HCT116 (cell line): ENCODE data around the gene SAMD14. TPM values are rescaled to one million over a fixed set of nuclear protein-coding genes. Genes with fewer than 3 reads are reported as not detected.

Experiments
- ATAC-seq: fragments of 200-7000 bp; cut with Tn5 transposase; 2 replicates; pipeline ENCODE4 v1.9.1; 2020; ENCODE audit warnings: mild to moderate bottlenecking, moderate library complexity
- BruUV-seq: library from RNA; stranded (reverse); fragments of 400-500 nt; replicated peaks from 2 replicates; lab custom pipeline; 2021; lab: Mats Ljungman, UMichigan
- CTCF ChIA-PET: fragments of 300-600 bp; sonication (Branson Sonifier 250); formaldehyde crosslinking; loops from one replicate; lab custom pipeline; 2021; ENCODE audit warnings: antibody characterized with exemption; lab: Charles Lee
- POLR2A ChIA-PET: fragments of 300-600, 350-600 bp; sonication (Branson Sonifier 250); formaldehyde crosslinking; loops from one replicate; lab custom pipeline; 2021; ENCODE audit warnings: antibody characterized with exemption; lab: Charles Lee
- RAD21 ChIA-PET, 2 experiments: fragments of 300-600 bp; sonication (Branson Sonifier 250); formaldehyde crosslinking; loops; one replicate each; lab custom pipeline; 2023; ENCODE audit warnings: low total read pairs in 2 of 2; ENCODE audit not compliant: uncharacterized antibody in 2 of 2, unreplicated experiment in 2 of 2, low non-redundant PET in 1 of 2; lab: Charles Lee
- DNase-seq: peaks from one replicate; pipeline ENCODE4 v3.0.0-alpha.2; 2010; ENCODE audit warnings: low read depth, low spot score
- H2AFZ ChIP-seq: fragments of 200-600 bp; shearing (Covaris generic), sonication (generic); 2 replicates; pipeline ENCODE4 v1.6.1; 2017; ENCODE audit warnings: low read depth, mixed run types, mixed read lengths, antibody characterized with exemption, low read length; ENCODE audit not compliant: poor library complexity, severe bottlenecking
- H3K27ac ChIP-seq: 2 replicates; pipeline ENCODE4 v1.5.1; 2012; ENCODE audit warnings: low read depth, low read length
- H3K27me3 ChIP-seq: fragments of 200-600 bp; sonication (generic); 2 replicates; pipeline ENCODE4 v1.6.1; 2016; ENCODE audit warnings: mixed run types, low read length, mixed read lengths; ENCODE audit not compliant: insufficient read depth
- H3K36me3 ChIP-seq, 2 experiments: fragments of 200-500 bp in 1 of 2; fragments of 200-600 bp in 1 of 2; sonication (Bioruptor generic) in 1 of 2; sonication (generic) in 1 of 2; 2 replicates each; pipeline versions ENCODE4 v1.5.1 to v1.6.1; 2014 to 2016; ENCODE audit warnings: low read length in 2 of 2, inconsistent platforms in 1 of 2, mixed read lengths in 1 of 2, mixed run types in 1 of 2; ENCODE audit not compliant: insufficient read depth in 2 of 2, control insufficient read depth in 1 of 2
- H3K4me1 ChIP-seq, 2 experiments: fragments of 200-600 bp in 1 of 2; sonication (generic) in 1 of 2; 2 replicates each; pipeline versions ENCODE4 v1.5.1 to v1.6.1; 2012 to 2017; ENCODE audit warnings: low read length in 2 of 2, inconsistent platforms in 1 of 2, mild to moderate bottlenecking in 1 of 2, mixed read lengths in 1 of 2, mixed run types in 1 of 2, moderate library complexity in 1 of 2; ENCODE audit not compliant: insufficient read depth in 2 of 2, control insufficient read depth in 1 of 2
- H3K4me2 ChIP-seq: fragments of 200-600 bp; sonication (generic); 2 replicates; pipeline ENCODE4 v1.6.1; 2017; ENCODE audit warnings: mixed run types, low read length, mixed read lengths
- H3K4me3 ChIP-seq, 2 experiments: fragments of 200-600 bp in 1 of 2; sonication (generic) in 1 of 2; replicated peaks in 1 of 2; 2 replicates each; pipeline ENCODE4 v1.5.1; 2011 to 2016; ENCODE audit warnings: low read length in 2 of 2, control low read depth in 1 of 2, low read depth in 1 of 2, mild to moderate bottlenecking in 1 of 2, mixed read lengths in 1 of 2, mixed run types in 1 of 2
- H3K79me2 ChIP-seq: fragments of 200-600 bp; sonication (generic); 2 replicates; pipeline ENCODE4 v1.6.1; 2017; ENCODE audit warnings: mild to moderate bottlenecking, mixed run types, low read length, moderate library complexity, mixed read lengths; ENCODE audit not compliant: insufficient read depth
- H3K9ac ChIP-seq: fragments of 200-600 bp; sonication (generic); 2 replicates; pipeline ENCODE4 v1.6.1; 2016; ENCODE audit warnings: low read length, mixed read lengths
- H3K9me2 ChIP-seq: fragments of 200-600 bp; sonication (generic), shearing (Covaris generic); 2 replicates; pipeline ENCODE4 v1.6.1; 2017; ENCODE audit warnings: mixed run types, mild to moderate bottlenecking, moderate library complexity; ENCODE audit not compliant: insufficient read depth
- H3K9me3 ChIP-seq, 2 experiments: fragments of 200-500 bp in 1 of 2; fragments of 200-600 bp in 1 of 2; sonication (Bioruptor generic) in 1 of 2; sonication (generic) in 1 of 2; 2 replicates each; pipeline ENCODE4 v1.6.1; 2014 to 2017; ENCODE audit warnings: low read length in 2 of 2, mixed read lengths in 2 of 2, inconsistent platforms in 1 of 2, low read depth in 1 of 2, mild to moderate bottlenecking in 1 of 2, mixed run types in 1 of 2, moderate library complexity in 1 of 2; ENCODE audit not compliant: control insufficient read depth in 1 of 2, insufficient read depth in 1 of 2
- H4K20me1 ChIP-seq: fragments of 200-600 bp; sonication (generic), shearing (Covaris generic); 2 replicates; pipeline ENCODE4 v1.6.1; 2017; ENCODE audit warnings: mixed run types, mild to moderate bottlenecking, moderate library complexity; ENCODE audit not compliant: insufficient read depth
- CBX3 ChIP-seq: IDR thresholded peaks from 2 replicates; pipeline ENCODE4 v1.6.1; 2012; ENCODE audit warnings: low read depth
- CTCF ChIP-seq, 3 experiments: fragments of 200-600 bp in 1 of 3; sonication (generic) in 1 of 3; IDR thresholded peaks in 2 of 3; conservative IDR thresholded peaks in 1 of 3; 2 replicates each; pipeline ENCODE4 v1.5.1; 2012 to 2017; ENCODE audit warnings: low read depth in 2 of 3, low read length in 2 of 3, antibody characterized with exemption in 1 of 3, borderline replicate concordance in 1 of 3, control low read depth in 1 of 3, mild to moderate bottlenecking in 1 of 3, mixed read lengths in 1 of 3, mixed run types in 1 of 3, moderate library complexity in 1 of 3; ENCODE audit not compliant: insufficient read depth in 1 of 3
- EZH2 ChIP-seq: fragments of 200-600 bp; sonication (generic); IDR thresholded peaks from 2 replicates; pipeline ENCODE4 v1.6.1; 2017; ENCODE audit warnings: antibody characterized with exemption, mixed run types
- POLR2AphosphoS5 ChIP-seq: IDR thresholded peaks from 2 replicates; pipeline ENCODE4 v1.6.1; 2011; ENCODE audit warnings: mild to moderate bottlenecking, low read depth, low read length, moderate library complexity
- SIN3A ChIP-seq: IDR thresholded peaks from 2 replicates; pipeline ENCODE4 v1.6.1; 2012; ENCODE audit warnings: low read depth
- SP1 ChIP-seq: IDR thresholded peaks from 2 replicates; pipeline ENCODE4 v1.6.1; 2012; ENCODE audit warnings: low read depth
- SRF ChIP-seq: IDR thresholded peaks from 2 replicates; pipeline ENCODE4 v1.6.1; 2012; ENCODE audit warnings: low read depth
- TCF7L2 ChIP-seq: IDR thresholded peaks from 2 replicates; pipeline ENCODE4 v1.7.0; 2011; ENCODE audit warnings: borderline replicate concordance, inconsistent platforms; ENCODE audit not compliant: insufficient read depth, insufficient read length; ENCODE audit errors: extremely low read depth
- ZBTB33 ChIP-seq: IDR thresholded peaks from 2 replicates; pipeline ENCODE4 v1.6.1; 2011; ENCODE audit warnings: mild to moderate bottlenecking, low read length, moderate library complexity; ENCODE audit not compliant: insufficient replicate concordance; ENCODE audit errors: extremely low read depth
- intact Hi-C: fragments of 100-400 bp; cut with micrococcal nuclease; formaldehyde crosslinking; loops from 2 replicates; pipeline ENCODE4 v1.10.0; 2022
- total RNA-seq: library from RNA; stranded (reverse); gene quantifications from one replicate; pipeline ENCODE4 v1.2.1, GENCODE V29; 2021; ENCODE audit not compliant: unreplicated experiment

SAMD14 gene
- total RNA-seq, 1 experiment from 2014 or later = 1.5 TPM

- ChIA-PET POLR2A (interaction anchor here (0.6 kb wide), 1 partner anchor 870 kb away, joined by 3 read pairs; no protein-coding TSS in a partner anchor), CTCF (interaction anchor here (0.6 to 1.5 kb wide), 4 partner anchors 14 to 719 kb away, joined by 3 to 6 read pairs (median 3); no protein-coding TSS in a partner anchor), RAD21 (no interaction called here)
- Histone ChIP-seq H3K9me3 (no peaks in the 10 kb centered on the region), H3K27ac (peak overlapping the region; percentile 89), H3K79me2 (peaks cover 18% of the 10 kb centered on the region), H4K20me1 (no peaks in the 10 kb centered on the region), H2AFZ (no peak overlapping the region), H3K36me3 (no peaks in the 10 kb centered on the region), H3K27me3 (no peaks in the 10 kb centered on the region), H3K4me3 (no peak overlapping the region), H3K9ac (peak overlapping the region; percentile 20; the same call in 1 of the 2 replicates), H3K9me2 (no peaks in the 10 kb centered on the region), H3K4me1 (peaks cover 33 to 48% of the 10 kb centered on the region in 2 experiments), H3K4me2 (peak overlapping the region; percentile 92)
- TF ChIP-seq SP1 = peak; percentile 22; the same call in 1 of the 2 replicates
- no peak for TF ChIP-seq EZH2
- intact Hi-C loops = no loop called here
- no TSS peak for BruUV-seq
- DNase-seq (no peak), ATAC-seq (no peak)
Observed at GRCh38 chr17:50153650-50154575, 24.0 kb upstream of the SAMD14 start.

GRCh38 chr17:50152736-50153135 is 22.8 kb upstream of the SAMD14 start:
- H3K36me3 ChIP-seq = peaks cover 0 to 2% of the 10 kb centered on the region in 2 experiments; a peak in 1 of 4 replicates
- H3K79me2 ChIP-seq = peaks cover 30% of the 10 kb centered on the region
- H3K4me1 ChIP-seq = peaks cover 40 to 59% of the 10 kb centered on the region in 2 experiments
- H3K9me3 ChIP-seq = no peaks in the 10 kb centered on the region
- peak overlapping the region; percentile 76 to 97 for H3K4me3 ChIP-seq
- H4K20me1 ChIP-seq = no peaks in the 10 kb centered on the region
- ATAC-seq (no peak), DNase-seq (no peak)
- no peaks in the 10 kb centered on the region for H3K27me3 ChIP-seq
- ChIA-PET POLR2A (interaction anchor here (0.7 to 2.5 kb wide), 8 partner anchors 9 to 98 kb away, joined by 3 to 22 read pairs (median 5); partner anchors contain the start of gene SGCA), CTCF (interaction anchor here (0.9 to 2.6 kb wide), 9 partner anchors 9 to 156 kb away, joined by 3 to 31 read pairs (median 5); partner anchors contain the start of gene SGCA), RAD21 (interaction anchor here (0.7 to 1.7 kb wide), 3 partner anchors 16 to 17 kb away, joined by 3 to 5 read pairs (median 3); no protein-coding TSS in a partner anchor)
- intact Hi-C loops = no loop called here
- H3K27ac ChIP-seq = peak overlapping the region; percentile 89
- no peak overlapping the region for H2AFZ ChIP-seq
- BruUV-seq = no TSS peak
- H3K9ac ChIP-seq = peak overlapping the region; percentile 74
- peak overlapping the region; percentile 92 for H3K4me2 ChIP-seq
- H3K9me2 ChIP-seq = no peaks in the 10 kb centered on the region
- TF ChIP-seq SRF = no peak
- TF ChIP-seq POLR2AphosphoS5 = no peak
- TF ChIP-seq CTCF (IDR thresholded peaks at IDR 0.05 in 2 of 3, conservative IDR thresholded peaks at IDR 0.05 in 1 of 3; ENCODE audit: borderline replicate concordance in 1 of 3, insufficient read depth in 1 of 3, low read depth in 2 of 3, low read length in 2 of 3) = no peak
- no peak for TF ChIP-seq CBX3
- TF ChIP-seq SIN3A = no peak
- TF ChIP-seq TCF7L2 = no peak
- no peak for TF ChIP-seq SP1
- no peak for TF ChIP-seq ZBTB33
